SU-DHL-6 (cell line): ENCODE measurements around the gene PPM1M.

Source experiments
- H2AFZ ChIP-seq: fragments of 200-600 bp; sonication (generic); 2 replicates; pipeline ENCODE4 v1.6.1; 2014; ENCODE audit warnings: low read depth, mild to moderate bottlenecking, moderate library complexity, mixed read lengths, antibody characterized with exemption, low read length; ENCODE audit not compliant: severe bottlenecking
- H3F3A ChIP-seq: fragments of 200-600 bp; shearing (Covaris generic); 2 replicates; pipeline ENCODE4 v1.6.0; 2016; ENCODE audit warnings: antibody characterized with exemption, mild to moderate bottlenecking; ENCODE audit not compliant: insufficient read depth
- H3K27ac ChIP-seq: fragments of 200-600 bp; sonication (generic); 2 replicates; pipeline ENCODE4 v1.5.1; 2016; ENCODE audit warnings: low read depth, mild to moderate bottlenecking, low read length, moderate library complexity, mixed read lengths
- H3K27me3 ChIP-seq: fragments of 200-600 bp; sonication (generic), shearing (Covaris generic); 2 replicates; pipeline ENCODE4 v1.6.0; 2014; ENCODE audit warnings: mild to moderate bottlenecking, low read length
- H3K36me3 ChIP-seq: fragments of 200-600 bp; sonication (generic); 2 replicates; pipeline ENCODE4 v1.6.1; 2014; ENCODE audit warnings: mild to moderate bottlenecking, low read length, mixed read lengths
- H3K4me2 ChIP-seq: fragments of 300-600, 200-600 bp; shearing (Covaris generic), sonication (generic); 2 replicates; pipeline ENCODE4 v1.6.0; 2014; ENCODE audit warnings: low read length, low read depth, mild to moderate bottlenecking; ENCODE audit not compliant: poor library complexity, severe bottlenecking
- H3K4me3 ChIP-seq: fragments of 200-600 bp; sonication (generic); 2 replicates; pipeline ENCODE4 v1.5.1; 2014; ENCODE audit warnings: antibody characterized with exemption, low read length, mild to moderate bottlenecking, mixed read lengths; ENCODE audit not compliant: insufficient read depth, poor library complexity, severe bottlenecking
- H3K79me2 ChIP-seq: fragments of 200-600 bp; sonication (generic); 2 replicates; pipeline ENCODE4 v1.6.1; 2014; ENCODE audit warnings: mild to moderate bottlenecking, low read length, moderate library complexity; ENCODE audit not compliant: insufficient read depth
- H3K9ac ChIP-seq: fragments of 200-600 bp; sonication (generic); 2 replicates; pipeline ENCODE4 v1.7.0; 2014; ENCODE audit warnings: mild to moderate bottlenecking, low read length
- H3K9me2 ChIP-seq: fragments of 200-600 bp; sonication (generic); replicated peaks from 2 replicates; pipeline ENCODE4 v1.6.1; 2014; ENCODE audit warnings: low read length; ENCODE audit not compliant: insufficient read depth
- H3K9me3 ChIP-seq: fragments of 200-600 bp; sonication (generic); 2 replicates; pipeline ENCODE4 v1.6.1; 2014; ENCODE audit warnings: low read length, mixed read lengths; ENCODE audit not compliant: insufficient read depth
- H4K20me1 ChIP-seq: fragments of 200-600 bp; sonication (generic); 2 replicates; pipeline ENCODE4 v1.6.1; 2014; ENCODE audit warnings: low read depth, mild to moderate bottlenecking, antibody characterized with exemption, low read length, moderate library complexity, mixed read lengths
- EZH2phosphoT487 ChIP-seq: fragments of 200-600 bp; sonication (generic), shearing (Covaris generic); conservative IDR thresholded peaks from 2 replicates; pipeline ENCODE4 v1.6.1; 2018; ENCODE audit warnings: mild to moderate bottlenecking, antibody characterized with exemption, low read length, moderate library complexity, mixed read lengths
- TF ChIP-seq, protein P1 (sequence below): fragments of 200-600 bp; sonication (generic); IDR thresholded peaks from one replicate; pipeline ENCODE4 v1.5.1; 2017; ENCODE audit warnings: antibody characterized with exemption, mild to moderate bottlenecking, low read length, moderate library complexity; ENCODE audit not compliant: insufficient read depth, poor library complexity, severe bottlenecking

The PPM1M gene

GRCh38 chr3:52204337-52205073, 41.1 kb upstream of the PPM1M start:
- H3K4me2 ChIP-seq = no peak overlapping the region
- H3K27me3 ChIP-seq = no peaks in the 10 kb centered on the region
- no peak overlapping the region for H3K27ac ChIP-seq
- H3K79me2 ChIP-seq = no peaks in the 10 kb centered on the region
- no peaks in the 10 kb centered on the region for H3K9me3 ChIP-seq
- H3K9ac ChIP-seq = no peak overlapping the region
- H3K4me3 ChIP-seq = no peak overlapping the region
- peaks cover 41% of the 10 kb centered on the region for H3K36me3 ChIP-seq
- no peak overlapping the region for H2AFZ ChIP-seq
- TF ChIP-seq EZH2phosphoT487 = no peak
- TF ChIP-seq, protein P1, sequence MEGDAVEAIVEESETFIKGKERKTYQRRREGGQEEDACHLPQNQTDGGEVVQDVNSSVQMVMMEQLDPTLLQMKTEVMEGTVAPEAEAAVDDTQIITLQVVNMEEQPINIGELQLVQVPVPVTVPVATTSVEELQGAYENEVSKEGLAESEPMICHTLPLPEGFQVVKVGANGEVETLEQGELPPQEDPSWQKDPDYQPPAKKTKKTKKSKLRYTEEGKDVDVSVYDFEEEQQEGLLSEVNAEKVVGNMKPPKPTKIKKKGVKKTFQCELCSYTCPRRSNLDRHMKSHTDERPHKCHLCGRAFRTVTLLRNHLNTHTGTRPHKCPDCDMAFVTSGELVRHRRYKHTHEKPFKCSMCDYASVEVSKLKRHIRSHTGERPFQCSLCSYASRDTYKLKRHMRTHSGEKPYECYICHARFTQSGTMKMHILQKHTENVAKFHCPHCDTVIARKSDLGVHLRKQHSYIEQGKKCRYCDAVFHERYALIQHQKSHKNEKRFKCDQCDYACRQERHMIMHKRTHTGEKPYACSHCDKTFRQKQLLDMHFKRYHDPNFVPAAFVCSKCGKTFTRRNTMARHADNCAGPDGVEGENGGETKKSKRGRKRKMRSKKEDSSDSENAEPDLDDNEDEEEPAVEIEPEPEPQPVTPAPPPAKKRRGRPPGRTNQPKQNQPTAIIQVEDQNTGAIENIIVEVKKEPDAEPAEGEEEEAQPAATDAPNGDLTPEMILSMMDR = no peak
- H4K20me1 ChIP-seq = no peaks in the 10 kb centered on the region
- no peaks in the 10 kb centered on the region for H3K9me2 ChIP-seq
- H3F3A ChIP-seq = no peaks in the 10 kb centered on the region

DNA sequence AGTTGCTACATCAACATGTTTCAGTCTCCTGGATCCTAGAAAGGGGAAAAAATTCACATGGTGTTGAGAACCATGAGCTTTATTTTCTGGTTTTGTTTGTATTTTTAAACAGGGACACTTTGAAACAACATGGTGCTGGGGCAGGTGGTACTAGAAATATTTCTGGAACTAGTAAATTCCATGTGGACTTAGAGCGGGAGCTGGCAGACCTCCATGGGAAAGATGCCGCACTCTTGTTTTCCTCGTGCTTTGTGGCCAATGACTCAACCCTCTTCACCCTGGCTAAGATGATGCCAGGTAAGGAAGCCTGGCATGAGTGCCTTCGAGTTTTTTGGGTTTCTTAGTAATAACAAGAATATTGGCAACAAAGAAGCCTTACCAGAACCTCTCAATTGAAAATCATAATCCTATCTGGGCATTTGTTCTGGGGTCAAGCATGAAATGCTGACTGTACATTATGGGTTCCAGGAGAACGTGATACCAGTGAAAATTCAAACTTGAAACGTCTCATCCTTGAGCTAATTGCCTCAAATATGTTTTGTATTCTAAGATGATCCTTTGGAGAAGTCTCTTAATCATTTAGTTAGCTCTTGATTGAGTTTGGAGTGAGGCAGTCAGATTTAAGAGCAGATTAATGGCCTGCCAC, 39.7 kb upstream of the PPM1M start:
- Histone ChIP-seq H3F3A (no peaks in the 10 kb centered on the region), H4K20me1 (no peaks in the 10 kb centered on the region), H3K4me2 (no peak overlapping the region), H3K9me2 (no peaks in the 10 kb centered on the region), H3K79me2 (no peaks in the 10 kb centered on the region), H3K9ac (no peak overlapping the region), H2AFZ (no peak overlapping the region), H3K27me3 (no peaks in the 10 kb centered on the region), H3K9me3 (no peaks in the 10 kb centered on the region), H3K36me3 (peaks cover 41% of the 10 kb centered on the region), H3K4me3 (no peak overlapping the region), H3K27ac (no peak overlapping the region)
- TF ChIP-seq, protein P1 = no peak
- no peak for TF ChIP-seq EZH2phosphoT487

- H3K4me2 ChIP-seq = no peak overlapping the region
- no peaks in the 10 kb centered on the region for H3K27me3 ChIP-seq
- H3K4me3 ChIP-seq = no peak overlapping the region
- H3K36me3 ChIP-seq = peaks cover 40% of the 10 kb centered on the region
- H3K27ac ChIP-seq = no peak overlapping the region
- H3K9me2 ChIP-seq = no peaks in the 10 kb centered on the region
- H3K9me3 ChIP-seq = no peaks in the 10 kb centered on the region
- H3F3A ChIP-seq = no peaks in the 10 kb centered on the region
- TF ChIP-seq EZH2phosphoT487 = no peak
- TF ChIP-seq, protein P1 = no peak
- no peak overlapping the region for H2AFZ ChIP-seq
- H3K9ac ChIP-seq = no peak overlapping the region
- H3K79me2 ChIP-seq = no peaks in the 10 kb centered on the region
- H4K20me1 ChIP-seq = no peaks in the 10 kb centered on the region
Observed at GRCh38 chr3:52208556-52208955, 37.0 kb upstream of the PPM1M start.
